GM23338 (cell line): Measurements from ENCODE around the gene SLC25A11. TPM values are rescaled to one million over a fixed set of nuclear protein-coding genes. Genes with fewer than 3 reads are reported as not detected.

Experiments
- ATAC-seq: fragments of 200-7000 bp; cut with Tn5 transposase; 3 replicates; pipeline ENCODE4 v1.9.1; 2020
- DNase-seq: peaks from one replicate; pipeline ENCODE4 v3.0.0-alpha.2; 2015; ENCODE audit warnings: low spot score
- H2AFZ ChIP-seq: fragments of 200-600 bp; sonication (generic); 2 replicates; pipeline ENCODE4 v1.8.0; 2016; ENCODE audit warnings: antibody characterized with exemption, mild to moderate bottlenecking, moderate library complexity
- H3F3A ChIP-seq: fragments of 200-600 bp; sonication (generic); replicated peaks from 2 replicates; pipeline ENCODE4 v1.8.0; 2017; ENCODE audit warnings: antibody characterized with exemption, mixed run types, low read depth
- H3K27ac ChIP-seq: fragments of 200-600 bp; sonication (generic); 2 replicates; pipeline ENCODE4 v1.6.1; 2016; ENCODE audit warnings: low read depth
- H3K27me3 ChIP-seq: fragments of 200-600 bp; sonication (generic); 2 replicates; pipeline ENCODE4 v1.8.0; 2016; ENCODE audit warnings: mild to moderate bottlenecking, mixed run types, moderate library complexity; ENCODE audit not compliant: insufficient read depth
- H3K36me3 ChIP-seq: fragments of 200-600 bp; sonication (generic); 2 replicates; pipeline ENCODE4 v1.8.0; 2016; ENCODE audit warnings: mild to moderate bottlenecking; ENCODE audit not compliant: insufficient read depth
- H3K4me1 ChIP-seq: fragments of 200-600 bp; sonication (generic); 2 replicates; pipeline ENCODE4 v1.8.0; 2016; ENCODE audit warnings: mild to moderate bottlenecking, moderate library complexity; ENCODE audit not compliant: insufficient read depth
- H3K4me2 ChIP-seq: fragments of 200-600 bp; sonication (generic); 2 replicates; pipeline ENCODE4 v1.7.1; 2017; ENCODE audit warnings: mixed run types
- H3K4me3 ChIP-seq: fragments of 200-600 bp; sonication (generic); 2 replicates; pipeline ENCODE4 v1.6.1; 2016; ENCODE audit warnings: mixed run types
- H3K79me2 ChIP-seq: fragments of 200-600 bp; sonication (generic); replicated peaks from 2 replicates; pipeline ENCODE4 v1.8.0; 2017; ENCODE audit warnings: mild to moderate bottlenecking; ENCODE audit not compliant: insufficient read depth
- H3K9me2 ChIP-seq: fragments of 200-600 bp; sonication (generic); 2 replicates; pipeline ENCODE4 v1.8.0; 2017; ENCODE audit not compliant: insufficient read depth
- H4K20me1 ChIP-seq: fragments of 200-600 bp; sonication (generic); replicated peaks from 2 replicates; pipeline ENCODE4 v1.8.0; 2017; ENCODE audit warnings: mild to moderate bottlenecking; ENCODE audit not compliant: insufficient read depth
- H3K27ac Mint-ChIP-seq: 2 replicates; pipeline ENCODE4 v1.8.0; 2020; ENCODE audit warnings: inconsistent platforms, mild to moderate bottlenecking, moderate library complexity, mixed read lengths
- H3K27me3 Mint-ChIP-seq: 3 replicates; pipeline ENCODE4 v1.8.0; 2022; ENCODE audit warnings: low read depth, mild to moderate bottlenecking, moderate library complexity, mixed read lengths, inconsistent platforms; ENCODE audit not compliant: insufficient read depth, poor library complexity
- H3K36me3 Mint-ChIP-seq: 3 replicates; pipeline ENCODE4 v1.8.0; 2021; ENCODE audit warnings: low read depth, mild to moderate bottlenecking, inconsistent platforms, moderate library complexity, mixed read lengths
- H3K4me1 Mint-ChIP-seq: 3 replicates; pipeline ENCODE4 v1.8.0; 2020; ENCODE audit warnings: mild to moderate bottlenecking, inconsistent platforms, mixed read lengths
- H3K4me3 Mint-ChIP-seq: 3 replicates; pipeline ENCODE4 v1.8.0; 2021; ENCODE audit warnings: moderate library complexity, mild to moderate bottlenecking, inconsistent platforms, mixed read lengths
- H3K9me3 Mint-ChIP-seq: 3 replicates; pipeline ENCODE4 v1.8.0; 2020; ENCODE audit warnings: moderate library complexity, mild to moderate bottlenecking, inconsistent platforms, mixed read lengths
- CREB1 ChIP-seq: fragments of 250-450 bp; sonication (Bioruptor Pico); IDR thresholded peaks from 2 replicates; pipeline ENCODE4 v1.5.0; 2020; ENCODE audit warnings: low read depth, mild to moderate bottlenecking, moderate library complexity
- CTCF ChIP-seq, 2 experiments: fragments of 200-600 bp in 1 of 2; sonication (generic) in 1 of 2; conservative IDR thresholded peaks; 2 replicates each; pipeline versions ENCODE4 v1.5.1 to v1.6.1; 2016 to 2017; ENCODE audit warnings: antibody characterized with exemption in 2 of 2, low read depth in 2 of 2, mild to moderate bottlenecking in 2 of 2, moderate library complexity in 1 of 2
- ETS1 ChIP-seq: IDR thresholded peaks from 2 replicates; pipeline ENCODE4 v1.6.1; 2016; ENCODE audit warnings: antibody characterized with exemption
- EZH2 ChIP-seq: fragments of 200-600 bp; sonication (generic); IDR thresholded peaks from one replicate; pipeline ENCODE4 v1.8.0; 2017; ENCODE audit warnings: antibody characterized with exemption, mild to moderate bottlenecking, low read depth; ENCODE audit not compliant: unreplicated experiment
- JUNB ChIP-seq: IDR thresholded peaks from one replicate; pipeline ENCODE4 v1.6.1; 2016; ENCODE audit warnings: antibody characterized with exemption; ENCODE audit not compliant: unreplicated experiment
- NANOG ChIP-seq: IDR thresholded peaks from 2 replicates; pipeline ENCODE4 v1.6.1; 2016; ENCODE audit warnings: antibody characterized with exemption, borderline replicate concordance
- POLR2AphosphoS5 ChIP-seq: IDR thresholded peaks from 2 replicates; pipeline ENCODE4 v1.6.1; 2016; ENCODE audit warnings: antibody characterized with exemption, low read depth
- STAT1 ChIP-seq: IDR thresholded peaks from one replicate; pipeline ENCODE4 v1.6.1; 2016; ENCODE audit warnings: antibody characterized with exemption; ENCODE audit not compliant: unreplicated experiment
- ZNF114 ChIP-seq: fragments of 250-450 bp; sonication (Bioruptor Pico); IDR thresholded peaks from 2 replicates; pipeline ENCODE4 v1.5.0; 2020; ENCODE audit warnings: mild to moderate bottlenecking, moderate library complexity
- ZNF331 ChIP-seq: fragments of 250-450 bp; sonication (Bioruptor Pico); IDR thresholded peaks from 2 replicates; pipeline ENCODE4 v1.5.0; 2020; ENCODE audit warnings: low read depth, mild to moderate bottlenecking, moderate library complexity
- polyA plus RNA-seq: library from polyadenylated mRNA; unstranded; fragments of >200 nt; fragmentation: Nextera tagmentation; extraction: Ambion mirVana; gene quantifications from 2 replicates; pipeline ENCODE4 v1.2.1, GENCODE V29; 2016
- total RNA-seq: library from RNA; depleted of rRNA; stranded (reverse); fragments of >200 nt; shearing (Covaris generic); gene quantifications from 2 replicates; pipeline ENCODE4 v1.2.3, GENCODE V29; 2014
- TF ChIP-seq, protein P1 (sequence below): IDR thresholded peaks from one replicate; pipeline ENCODE4 v1.6.1; 2018; ENCODE audit warnings: antibody characterized with exemption; ENCODE audit not compliant: unreplicated experiment

Gene SLC25A11
- total and polyA plus RNA-seq, 2 experiments from 2014 or later: 37.8 to 73.6 TPM

DNA sequence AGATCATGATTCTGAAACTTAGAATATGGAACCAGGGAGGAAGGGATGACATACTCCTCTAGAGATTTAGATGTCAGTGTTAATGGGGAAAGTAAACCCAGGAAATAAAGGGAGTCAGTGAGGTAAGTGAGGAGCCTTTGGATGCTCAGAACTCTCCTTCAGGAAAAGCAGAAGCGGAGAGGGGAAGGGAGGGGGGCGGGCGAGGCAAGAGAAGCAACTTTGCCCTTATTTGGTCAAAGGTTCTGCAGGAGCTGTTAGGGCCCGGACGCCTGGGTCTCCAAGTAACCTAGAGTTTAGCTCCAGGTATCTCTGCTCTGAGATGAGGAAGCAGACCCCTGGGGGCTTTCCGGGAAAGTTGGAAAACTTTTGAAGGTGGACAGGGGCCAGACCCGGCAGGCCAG is 7.2 kb upstream of the SLC25A11 start:
- Histone ChIP-seq H3K27ac (peak overlapping the region; percentile 100), H3K36me3 (peaks cover 21% of the 10 kb centered on the region), H3K79me2 (peaks cover 44% of the 10 kb centered on the region), H3K27me3 (no peaks in the 10 kb centered on the region), H3K9me2 (no peaks in the 10 kb centered on the region), H3F3A (peaks cover 47% of the 10 kb centered on the region), H3K4me1 (peaks cover 41% of the 10 kb centered on the region), H3K4me2 (peak overlapping the region; percentile 96), H4K20me1 (peaks cover 22% of the 10 kb centered on the region), H2AFZ (no peak overlapping the region), H3K4me3 (peak overlapping the region; percentile 96)
- no peak for ATAC-seq
- Mint-ChIP-seq H3K36me3 (peaks cover 56% of the 10 kb centered on the region), H3K9me3 (no peaks in the 10 kb centered on the region; the same call in 2 of the 3 replicates), H3K27me3 (peaks cover 37% of the 10 kb centered on the region), H3K27ac (peak overlapping the region; percentile 80), H3K4me3 (peak overlapping the region; percentile 92), H3K4me1 (peaks cover 42% of the 10 kb centered on the region)
- DNase-seq: no peak
- TF ChIP-seq STAT1 (no peak), NANOG (no peak), CTCF (conservative IDR thresholded peaks at IDR 0.05; ENCODE audit: low read depth in 2 of 2) (no peak), ETS1 (no peak), EZH2 (no peak), ZNF114 (CRISPR knock-in tag) (no peak), POLR2AphosphoS5 (no peak), CREB1 (CRISPR knock-in tag) (no peak), JUNB (no peak), ZNF331 (no peak)
- TF ChIP-seq, protein P1, sequence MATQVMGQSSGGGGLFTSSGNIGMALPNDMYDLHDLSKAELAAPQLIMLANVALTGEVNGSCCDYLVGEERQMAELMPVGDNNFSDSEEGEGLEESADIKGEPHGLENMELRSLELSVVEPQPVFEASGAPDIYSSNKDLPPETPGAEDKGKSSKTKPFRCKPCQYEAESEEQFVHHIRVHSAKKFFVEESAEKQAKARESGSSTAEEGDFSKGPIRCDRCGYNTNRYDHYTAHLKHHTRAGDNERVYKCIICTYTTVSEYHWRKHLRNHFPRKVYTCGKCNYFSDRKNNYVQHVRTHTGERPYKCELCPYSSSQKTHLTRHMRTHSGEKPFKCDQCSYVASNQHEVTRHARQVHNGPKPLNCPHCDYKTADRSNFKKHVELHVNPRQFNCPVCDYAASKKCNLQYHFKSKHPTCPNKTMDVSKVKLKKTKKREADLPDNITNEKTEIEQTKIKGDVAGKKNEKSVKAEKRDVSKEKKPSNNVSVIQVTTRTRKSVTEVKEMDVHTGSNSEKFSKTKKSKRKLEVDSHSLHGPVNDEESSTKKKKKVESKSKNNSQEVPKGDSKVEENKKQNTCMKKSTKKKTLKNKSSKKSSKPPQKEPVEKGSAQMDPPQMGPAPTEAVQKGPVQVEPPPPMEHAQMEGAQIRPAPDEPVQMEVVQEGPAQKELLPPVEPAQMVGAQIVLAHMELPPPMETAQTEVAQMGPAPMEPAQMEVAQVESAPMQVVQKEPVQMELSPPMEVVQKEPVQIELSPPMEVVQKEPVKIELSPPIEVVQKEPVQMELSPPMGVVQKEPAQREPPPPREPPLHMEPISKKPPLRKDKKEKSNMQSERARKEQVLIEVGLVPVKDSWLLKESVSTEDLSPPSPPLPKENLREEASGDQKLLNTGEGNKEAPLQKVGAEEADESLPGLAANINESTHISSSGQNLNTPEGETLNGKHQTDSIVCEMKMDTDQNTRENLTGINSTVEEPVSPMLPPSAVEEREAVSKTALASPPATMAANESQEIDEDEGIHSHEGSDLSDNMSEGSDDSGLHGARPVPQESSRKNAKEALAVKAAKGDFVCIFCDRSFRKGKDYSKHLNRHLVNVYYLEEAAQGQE: no peak
